ENCODE results near the gene P2RX4.

The P2RX4 gene

DNA sequence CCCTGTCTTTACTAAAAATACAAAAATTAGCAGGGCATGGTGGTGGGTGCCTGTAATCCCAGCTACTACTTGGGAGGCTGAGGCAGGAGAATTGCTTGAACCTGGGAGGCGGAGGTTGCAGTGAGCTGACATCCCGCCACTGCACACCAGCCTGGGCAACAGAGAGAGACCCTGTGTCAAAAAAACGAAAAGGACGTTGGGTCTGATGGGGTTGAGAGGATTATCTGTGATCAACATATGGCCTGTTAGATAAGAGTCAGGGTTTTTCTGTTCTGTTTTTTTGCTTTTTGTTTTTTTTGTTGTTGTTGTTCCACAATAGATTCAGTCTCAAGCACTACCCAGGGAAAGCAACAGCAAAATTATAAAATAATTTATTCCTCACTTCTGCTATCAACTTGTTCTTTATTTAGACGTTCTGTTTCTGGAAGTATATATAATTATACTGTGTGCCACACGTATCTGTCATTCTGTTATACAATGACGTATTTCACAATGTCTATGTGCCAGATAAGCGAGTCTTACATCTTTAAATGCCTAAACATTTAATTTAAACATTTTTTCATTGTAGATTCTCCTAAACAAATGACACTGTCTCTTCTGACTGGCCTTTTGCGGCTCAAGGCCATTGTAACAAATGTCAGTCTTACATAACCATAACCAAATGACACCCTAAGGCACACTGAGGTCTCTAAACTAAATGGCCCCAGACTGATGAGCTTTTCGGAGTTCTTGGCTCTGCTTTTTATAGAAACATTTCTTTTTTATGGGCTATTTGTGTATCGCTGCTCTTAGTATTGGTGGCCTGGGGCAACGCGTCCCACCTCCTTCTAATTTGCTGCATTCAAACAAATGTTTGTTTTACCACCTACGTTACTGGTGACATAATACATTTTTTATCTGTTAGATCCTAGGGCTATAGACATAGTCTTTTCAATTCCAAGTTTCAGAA is 7.2 kb upstream of the P2RX4 start:
- TF ChIP-seq, protein P1, sequence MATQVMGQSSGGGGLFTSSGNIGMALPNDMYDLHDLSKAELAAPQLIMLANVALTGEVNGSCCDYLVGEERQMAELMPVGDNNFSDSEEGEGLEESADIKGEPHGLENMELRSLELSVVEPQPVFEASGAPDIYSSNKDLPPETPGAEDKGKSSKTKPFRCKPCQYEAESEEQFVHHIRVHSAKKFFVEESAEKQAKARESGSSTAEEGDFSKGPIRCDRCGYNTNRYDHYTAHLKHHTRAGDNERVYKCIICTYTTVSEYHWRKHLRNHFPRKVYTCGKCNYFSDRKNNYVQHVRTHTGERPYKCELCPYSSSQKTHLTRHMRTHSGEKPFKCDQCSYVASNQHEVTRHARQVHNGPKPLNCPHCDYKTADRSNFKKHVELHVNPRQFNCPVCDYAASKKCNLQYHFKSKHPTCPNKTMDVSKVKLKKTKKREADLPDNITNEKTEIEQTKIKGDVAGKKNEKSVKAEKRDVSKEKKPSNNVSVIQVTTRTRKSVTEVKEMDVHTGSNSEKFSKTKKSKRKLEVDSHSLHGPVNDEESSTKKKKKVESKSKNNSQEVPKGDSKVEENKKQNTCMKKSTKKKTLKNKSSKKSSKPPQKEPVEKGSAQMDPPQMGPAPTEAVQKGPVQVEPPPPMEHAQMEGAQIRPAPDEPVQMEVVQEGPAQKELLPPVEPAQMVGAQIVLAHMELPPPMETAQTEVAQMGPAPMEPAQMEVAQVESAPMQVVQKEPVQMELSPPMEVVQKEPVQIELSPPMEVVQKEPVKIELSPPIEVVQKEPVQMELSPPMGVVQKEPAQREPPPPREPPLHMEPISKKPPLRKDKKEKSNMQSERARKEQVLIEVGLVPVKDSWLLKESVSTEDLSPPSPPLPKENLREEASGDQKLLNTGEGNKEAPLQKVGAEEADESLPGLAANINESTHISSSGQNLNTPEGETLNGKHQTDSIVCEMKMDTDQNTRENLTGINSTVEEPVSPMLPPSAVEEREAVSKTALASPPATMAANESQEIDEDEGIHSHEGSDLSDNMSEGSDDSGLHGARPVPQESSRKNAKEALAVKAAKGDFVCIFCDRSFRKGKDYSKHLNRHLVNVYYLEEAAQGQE (IDR thresholded peaks at IDR 0.05; ENCODE audit: insufficient read depth in 1 of 2, low read depth in 2 of 2, low read length in 2 of 2): no peak
- TF ChIP-seq FOXP2 (optimal IDR thresholded peaks at IDR 0.05; ENCODE audit: borderline replicate concordance, extremely low read depth, extremely low read length, insufficient read depth): no peak
- no peak for TF ChIP-seq POLR2AphosphoS5 (IDR thresholded peaks at IDR 0.05; ENCODE audit: low read depth, low read length)
- TF ChIP-seq SIN3A (IDR thresholded peaks at IDR 0.05; ENCODE audit: borderline replicate concordance, insufficient read depth, low read length): no peak
- no peak for TF ChIP-seq TAF1 (IDR thresholded peaks at IDR 0.05; ENCODE audit: borderline replicate concordance, insufficient read depth, low read length)

DNA sequence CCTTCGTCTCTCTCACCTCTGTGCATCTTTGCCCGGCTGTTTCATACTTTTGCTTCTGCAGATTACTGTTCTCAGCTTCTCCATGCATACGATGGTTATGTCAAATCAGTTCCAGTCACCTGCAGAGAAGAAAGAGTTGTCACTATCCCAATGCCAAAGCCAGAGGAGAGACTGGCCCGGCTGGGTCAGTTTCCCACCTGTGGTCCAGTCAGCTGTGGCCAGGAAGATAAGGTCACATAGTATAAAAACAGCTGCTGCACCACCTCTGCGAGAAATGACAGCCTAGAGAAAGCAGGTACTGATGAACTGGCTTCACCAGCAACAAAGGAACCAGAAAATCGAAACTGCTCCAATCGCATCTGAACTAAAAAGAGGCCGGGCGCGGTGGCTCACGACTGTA is 6.4 kb upstream of the P2RX4 start:
- TF ChIP-seq SIN3A (IDR thresholded peaks at IDR 0.05; ENCODE audit: borderline replicate concordance, insufficient read depth, low read length): no peak
- TF ChIP-seq POLR2AphosphoS5 (IDR thresholded peaks at IDR 0.05; ENCODE audit: low read depth, low read length): no peak
- TF ChIP-seq, protein P1 (IDR thresholded peaks at IDR 0.05; ENCODE audit: insufficient read depth in 1 of 2, low read depth in 2 of 2, low read length in 2 of 2): no peak
- no peak for TF ChIP-seq FOXP2 (optimal IDR thresholded peaks at IDR 0.05; ENCODE audit: borderline replicate concordance, extremely low read depth, extremely low read length, insufficient read depth)
- no peak for TF ChIP-seq TAF1 (IDR thresholded peaks at IDR 0.05; ENCODE audit: borderline replicate concordance, insufficient read depth, low read length)

DNA sequence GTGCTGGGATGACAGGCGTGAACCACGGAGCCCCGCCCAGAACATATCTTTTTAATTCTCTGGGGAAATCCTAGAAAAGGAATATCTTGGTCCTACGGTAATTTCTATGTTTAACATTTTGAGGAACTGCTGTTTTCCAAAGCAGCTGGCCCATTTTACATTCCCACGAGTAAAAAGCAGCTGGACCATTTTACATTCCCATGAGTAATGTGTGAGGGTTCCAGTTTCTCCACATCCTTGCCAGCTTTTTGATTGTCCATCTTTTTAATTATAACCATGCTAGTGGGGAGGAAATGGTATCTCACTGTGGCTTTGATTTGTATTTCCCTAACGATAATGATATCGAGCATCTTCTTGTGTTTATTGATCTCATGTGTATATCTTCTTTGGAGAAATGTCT is 4.4 kb upstream of the P2RX4 start:
- no peak for TF ChIP-seq FOXP2 (optimal IDR thresholded peaks at IDR 0.05; ENCODE audit: borderline replicate concordance, extremely low read depth, extremely low read length, insufficient read depth)
- TF ChIP-seq, protein P1 (IDR thresholded peaks at IDR 0.05; ENCODE audit: insufficient read depth in 1 of 2, low read depth in 2 of 2, low read length in 2 of 2): no peak
- TF ChIP-seq TAF1 (IDR thresholded peaks at IDR 0.05; ENCODE audit: borderline replicate concordance, insufficient read depth, low read length): no peak
- no peak for TF ChIP-seq POLR2AphosphoS5 (IDR thresholded peaks at IDR 0.05; ENCODE audit: low read depth, low read length)
- no peak for TF ChIP-seq SIN3A (IDR thresholded peaks at IDR 0.05; ENCODE audit: borderline replicate concordance, insufficient read depth, low read length)

DNA sequence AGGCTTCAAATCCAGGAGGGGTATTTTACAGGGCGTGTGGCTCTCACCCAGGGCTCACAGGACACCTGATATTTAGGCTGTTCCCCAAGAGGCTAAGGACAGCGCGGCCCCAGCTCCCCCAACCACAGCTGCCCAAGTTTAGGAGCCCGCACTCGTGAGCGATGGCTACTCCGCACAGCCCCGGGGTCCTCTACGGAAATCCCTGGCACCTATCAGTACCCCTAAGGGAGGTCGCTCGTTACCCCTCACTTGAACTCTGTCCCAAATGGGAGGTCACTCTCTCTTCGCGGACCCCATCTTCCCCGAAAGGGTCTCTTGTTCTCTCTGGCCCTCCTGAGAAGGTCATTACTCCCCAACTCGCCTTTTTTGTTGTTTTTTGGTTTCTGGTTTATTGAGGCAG is 708 bp upstream of the P2RX4 start:
- TF ChIP-seq FOXP2 (optimal IDR thresholded peaks at IDR 0.05; ENCODE audit: borderline replicate concordance, extremely low read depth, extremely low read length, insufficient read depth) (no peak), TAF1 (IDR thresholded peaks at IDR 0.05; ENCODE audit: borderline replicate concordance, insufficient read depth, low read length) (no peak), POLR2AphosphoS5 (IDR thresholded peaks at IDR 0.05; ENCODE audit: low read depth, low read length) (no peak), SIN3A (IDR thresholded peaks at IDR 0.05; ENCODE audit: borderline replicate concordance, insufficient read depth, low read length) (no peak)
- TF ChIP-seq, protein P1 (IDR thresholded peaks at IDR 0.05; ENCODE audit: insufficient read depth in 1 of 2, low read depth in 2 of 2, low read length in 2 of 2): no peak

Data from PFSK-1 (cell line).